ENCODE results near the gene LRRIQ3. TPM values are rescaled to one million over a fixed set of nuclear protein-coding genes. Genes with fewer than 3 reads are reported as not detected.

The LRRIQ3 gene
- total RNA-seq, 2 donors from 2014 or later, result 0.34 to 0.85 TPM

Other genes with a start within 250 kb of the LRRIQ3 start
- 1 to 10 TPM; 3.2 to 5.2 TPM for gene FPGT, start 66 bp upstream of the LRRIQ3 start, total RNA-seq
- gene TNNI3K, start 37.2 kb upstream of the LRRIQ3 start, total RNA-seq, result under 1 TPM in 1 of 2 donors, not detected in 1; 0.50 TPM

All from T-helper 17 cell (primary cell).